ENCODE data around the gene MET.

Gene MET

DNA sequence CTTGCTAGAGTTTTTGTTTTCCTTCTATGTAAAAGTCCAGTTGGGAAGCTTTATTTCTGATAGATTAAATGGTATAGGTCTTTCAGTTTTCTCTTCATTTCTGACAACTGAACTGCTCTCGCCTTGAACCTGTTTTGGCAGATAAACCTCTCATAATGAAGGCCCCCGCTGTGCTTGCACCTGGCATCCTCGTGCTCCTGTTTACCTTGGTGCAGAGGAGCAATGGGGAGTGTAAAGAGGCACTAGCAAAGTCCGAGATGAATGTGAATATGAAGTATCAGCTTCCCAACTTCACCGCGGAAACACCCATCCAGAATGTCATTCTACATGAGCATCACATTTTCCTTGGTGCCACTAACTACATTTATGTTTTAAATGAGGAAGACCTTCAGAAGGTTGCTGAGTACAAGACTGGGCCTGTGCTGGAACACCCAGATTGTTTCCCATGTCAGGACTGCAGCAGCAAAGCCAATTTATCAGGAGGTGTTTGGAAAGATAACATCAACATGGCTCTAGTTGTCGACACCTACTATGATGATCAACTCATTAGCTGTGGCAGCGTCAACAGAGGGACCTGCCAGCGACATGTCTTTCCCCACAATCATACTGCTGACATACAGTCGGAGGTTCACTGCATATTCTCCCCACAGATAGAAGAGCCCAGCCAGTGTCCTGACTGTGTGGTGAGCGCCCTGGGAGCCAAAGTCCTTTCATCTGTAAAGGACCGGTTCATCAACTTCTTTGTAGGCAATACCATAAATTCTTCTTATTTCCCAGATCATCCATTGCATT is 27.1 kb downstream of the MET start:
- Histone ChIP-seq H3K9ac (ENCODE audit: low read depth, low read length) (no peak overlapping the region), H3K4me3 (ENCODE audit: low read depth, low read length) (no peak overlapping the region), H3K27me3 (ENCODE audit: control insufficient read depth, insufficient read depth, low read length) (no peaks in the 10 kb centered on the region), H3K27ac (ENCODE audit: low read depth, low read length) (no peak overlapping the region), H3K9me3 (ENCODE audit: control insufficient read depth, insufficient read depth, low read length) (no peaks in the 10 kb centered on the region), H3K4me1 (ENCODE audit: control insufficient read depth, insufficient read depth, low read length) (no peaks in the 10 kb centered on the region), H3K36me3 (ENCODE audit: control insufficient read depth, insufficient read depth, low read length) (no peaks in the 10 kb centered on the region)

DNA sequence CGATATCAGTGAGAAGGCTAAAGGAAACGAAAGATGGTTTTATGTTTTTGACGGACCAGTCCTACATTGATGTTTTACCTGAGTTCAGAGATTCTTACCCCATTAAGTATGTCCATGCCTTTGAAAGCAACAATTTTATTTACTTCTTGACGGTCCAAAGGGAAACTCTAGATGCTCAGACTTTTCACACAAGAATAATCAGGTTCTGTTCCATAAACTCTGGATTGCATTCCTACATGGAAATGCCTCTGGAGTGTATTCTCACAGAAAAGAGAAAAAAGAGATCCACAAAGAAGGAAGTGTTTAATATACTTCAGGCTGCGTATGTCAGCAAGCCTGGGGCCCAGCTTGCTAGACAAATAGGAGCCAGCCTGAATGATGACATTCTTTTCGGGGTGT is 27.7 kb downstream of the MET start:
- Histone ChIP-seq H3K4me1 (ENCODE audit: control insufficient read depth, insufficient read depth, low read length) (no peaks in the 10 kb centered on the region), H3K4me3 (ENCODE audit: low read depth, low read length) (no peak overlapping the region), H3K27me3 (ENCODE audit: control insufficient read depth, insufficient read depth, low read length) (no peaks in the 10 kb centered on the region), H3K36me3 (ENCODE audit: control insufficient read depth, insufficient read depth, low read length) (no peaks in the 10 kb centered on the region), H3K27ac (ENCODE audit: low read depth, low read length) (no peak overlapping the region), H3K9me3 (ENCODE audit: control insufficient read depth, insufficient read depth, low read length) (no peaks in the 10 kb centered on the region), H3K9ac (ENCODE audit: low read depth, low read length) (no peak overlapping the region)

DNA sequence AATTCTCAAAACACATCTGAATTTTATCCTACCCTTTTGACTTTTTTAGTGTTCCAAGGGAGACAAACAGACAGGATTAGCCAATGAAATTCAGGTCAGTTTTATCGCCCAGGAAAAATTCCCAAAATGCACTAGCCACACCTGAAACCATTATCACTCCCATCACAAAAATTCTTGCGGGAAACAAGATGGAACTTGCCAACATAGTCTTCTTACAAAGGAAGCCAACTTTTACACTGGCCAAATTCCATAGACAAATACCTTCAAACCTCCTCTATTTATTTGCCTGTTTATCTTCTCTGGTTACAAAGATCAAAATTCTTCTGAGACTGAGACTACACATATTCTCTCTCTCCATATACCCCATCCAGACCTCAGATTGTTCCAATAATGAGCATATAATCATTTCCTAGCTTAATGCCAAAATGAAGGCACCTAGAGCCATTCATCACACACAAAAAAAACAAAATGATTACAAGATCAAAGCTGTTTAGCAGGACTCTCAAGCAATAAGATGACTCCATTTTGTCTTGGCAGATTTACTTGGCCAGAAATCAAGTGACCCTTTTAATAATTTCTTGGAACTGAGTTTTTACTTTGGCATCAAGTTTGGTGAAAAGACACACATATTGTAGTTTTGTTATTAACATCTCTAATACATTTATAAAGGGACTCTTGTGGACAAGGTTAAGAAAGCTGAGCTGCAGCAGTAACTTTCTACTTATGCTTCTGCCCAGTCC is 30.2 kb downstream of the MET start:
- Histone ChIP-seq H3K9ac (ENCODE audit: low read depth, low read length) (no peak overlapping the region), H3K36me3 (ENCODE audit: control insufficient read depth, insufficient read depth, low read length) (no peaks in the 10 kb centered on the region), H3K27me3 (ENCODE audit: control insufficient read depth, insufficient read depth, low read length) (no peaks in the 10 kb centered on the region), H3K27ac (ENCODE audit: low read depth, low read length) (no peak overlapping the region), H3K4me3 (ENCODE audit: low read depth, low read length) (no peak overlapping the region), H3K9me3 (ENCODE audit: control insufficient read depth, insufficient read depth, low read length) (no peaks in the 10 kb centered on the region), H3K4me1 (ENCODE audit: control insufficient read depth, insufficient read depth, low read length) (peaks cover 14% of the 10 kb centered on the region)

DNA sequence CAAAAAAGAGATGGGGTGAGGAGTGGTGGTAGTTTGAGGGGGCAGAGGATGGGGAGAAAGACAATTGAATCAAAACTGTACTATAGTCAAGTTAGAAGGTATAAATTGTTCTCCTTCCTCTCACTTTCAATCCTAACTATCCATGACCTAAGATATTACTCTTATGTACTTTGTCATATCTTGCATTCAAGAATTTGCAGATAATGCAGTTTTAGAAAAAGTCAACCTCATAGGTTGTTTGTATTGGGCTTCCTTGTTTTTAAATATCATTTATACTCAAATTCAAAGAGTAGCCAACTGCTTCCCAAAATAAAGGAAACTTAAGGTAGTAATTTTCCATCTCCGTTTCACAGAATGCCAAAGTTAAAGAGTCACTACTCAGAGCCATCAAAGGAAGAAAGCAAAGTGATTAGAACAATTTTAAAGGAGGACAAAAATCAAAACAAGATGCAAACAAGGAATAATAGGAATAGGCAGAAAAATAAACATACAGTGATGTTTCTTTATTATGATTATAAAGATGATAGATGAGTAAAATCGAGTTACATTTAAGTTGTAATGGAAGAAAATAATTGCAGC is 32.7 kb downstream of the MET start:
- Histone ChIP-seq H3K27me3 (ENCODE audit: control insufficient read depth, insufficient read depth, low read length) (no peaks in the 10 kb centered on the region), H3K36me3 (ENCODE audit: control insufficient read depth, insufficient read depth, low read length) (no peaks in the 10 kb centered on the region), H3K9ac (ENCODE audit: low read depth, low read length) (no peak overlapping the region), H3K27ac (ENCODE audit: low read depth, low read length) (no peak overlapping the region), H3K4me3 (ENCODE audit: low read depth, low read length) (no peak overlapping the region), H3K9me3 (ENCODE audit: control insufficient read depth, insufficient read depth, low read length) (no peaks in the 10 kb centered on the region), H3K4me1 (ENCODE audit: control insufficient read depth, insufficient read depth, low read length) (peaks cover 23% of the 10 kb centered on the region)

DNA sequence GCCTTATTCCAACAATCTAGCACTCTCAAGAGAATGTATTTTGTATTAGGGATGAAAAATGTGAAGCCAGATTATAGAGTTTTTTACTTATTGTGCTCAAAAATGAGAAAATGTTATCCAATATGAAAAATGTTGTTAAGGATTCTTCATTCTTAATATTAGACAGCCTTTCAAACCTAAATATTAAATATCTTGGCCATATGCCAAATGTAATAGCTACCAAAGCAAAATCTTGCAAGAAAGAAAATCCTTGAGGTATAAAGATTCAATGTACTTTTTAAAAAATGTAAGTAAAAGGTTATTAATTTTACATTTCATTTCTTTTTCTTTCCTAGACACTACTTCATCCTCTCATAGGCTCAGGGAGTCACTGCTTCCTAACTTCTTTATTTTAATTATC is 33.4 kb downstream of the MET start:
- H3K27ac ChIP-seq (ENCODE audit: low read depth, low read length) = no peak overlapping the region
- no peak overlapping the region for H3K4me3 ChIP-seq (ENCODE audit: low read depth, low read length)
- no peaks in the 10 kb centered on the region for H3K9me3 ChIP-seq (ENCODE audit: control insufficient read depth, insufficient read depth, low read length)
- H3K4me1 ChIP-seq (ENCODE audit: control insufficient read depth, insufficient read depth, low read length) = peaks cover 23% of the 10 kb centered on the region
- no peak overlapping the region for H3K9ac ChIP-seq (ENCODE audit: low read depth, low read length)
- H3K27me3 ChIP-seq (ENCODE audit: control insufficient read depth, insufficient read depth, low read length) = no peaks in the 10 kb centered on the region
- H3K36me3 ChIP-seq (ENCODE audit: control insufficient read depth, insufficient read depth, low read length) = no peaks in the 10 kb centered on the region

DNA sequence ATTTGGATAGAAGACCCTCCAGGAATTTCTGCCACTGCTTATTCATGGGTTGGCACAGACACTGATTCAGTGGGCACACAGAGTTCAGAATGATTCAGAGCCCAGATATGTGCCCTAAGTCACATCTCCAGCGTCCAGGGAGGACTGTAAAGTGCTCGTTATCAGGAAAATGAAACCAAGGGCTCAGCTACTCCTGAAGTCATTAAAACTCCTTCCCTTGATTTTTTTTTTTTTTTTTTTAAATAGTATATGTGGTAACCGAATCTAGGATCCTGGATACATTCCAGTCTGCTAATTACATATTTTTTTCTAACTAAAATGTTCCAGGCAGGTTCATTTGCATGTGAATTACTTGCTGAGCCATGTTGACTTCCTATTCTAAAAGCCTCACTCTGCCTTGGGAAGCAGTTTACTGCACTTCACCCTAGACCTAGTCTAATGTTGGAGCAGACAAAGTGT is 34.7 kb downstream of the MET start:
- H3K36me3 ChIP-seq (ENCODE audit: control insufficient read depth, insufficient read depth, low read length) = no peaks in the 10 kb centered on the region
- H3K4me3 ChIP-seq (ENCODE audit: low read depth, low read length) = peak overlapping the region; percentile 46
- peak overlapping the region; percentile 57 for H3K27ac ChIP-seq (ENCODE audit: low read depth, low read length)
- H3K4me1 ChIP-seq (ENCODE audit: control insufficient read depth, insufficient read depth, low read length) = peaks cover 23% of the 10 kb centered on the region
- H3K9ac ChIP-seq (ENCODE audit: low read depth, low read length) = no peak overlapping the region; the same call in 1 of the 2 replicates
- no peaks in the 10 kb centered on the region for H3K27me3 ChIP-seq (ENCODE audit: control insufficient read depth, insufficient read depth, low read length)
- H3K9me3 ChIP-seq (ENCODE audit: control insufficient read depth, insufficient read depth, low read length) = no peaks in the 10 kb centered on the region

DNA sequence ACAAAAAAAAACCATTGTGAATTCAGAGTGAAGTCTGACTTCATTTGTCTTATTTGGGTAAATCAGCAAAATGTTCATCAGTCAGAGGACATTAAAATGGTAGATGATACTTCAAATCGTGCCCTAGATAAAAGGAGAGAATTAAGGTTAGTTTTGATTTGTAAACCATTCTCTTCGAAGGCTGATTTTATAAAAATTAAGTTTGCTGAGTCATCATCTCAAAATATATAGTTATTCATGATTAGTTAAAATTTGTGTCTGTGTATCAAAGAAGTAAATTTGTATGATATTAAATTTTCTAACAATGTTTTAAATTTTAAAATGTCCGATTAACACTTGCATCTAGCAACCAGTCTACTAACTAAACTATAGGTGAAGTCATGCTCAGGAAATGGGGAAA is 35.3 kb downstream of the MET start:
- Histone ChIP-seq H3K36me3 (ENCODE audit: control insufficient read depth, insufficient read depth, low read length) (no peaks in the 10 kb centered on the region), H3K27me3 (ENCODE audit: control insufficient read depth, insufficient read depth, low read length) (no peaks in the 10 kb centered on the region), H3K4me1 (ENCODE audit: control insufficient read depth, insufficient read depth, low read length) (peaks cover 23% of the 10 kb centered on the region), H3K27ac (ENCODE audit: low read depth, low read length) (peak overlapping the region; percentile 57), H3K9me3 (ENCODE audit: control insufficient read depth, insufficient read depth, low read length) (no peaks in the 10 kb centered on the region), H3K4me3 (ENCODE audit: low read depth, low read length) (peak overlapping the region; percentile 46), H3K9ac (ENCODE audit: low read depth, low read length) (no peak overlapping the region; the same call in 1 of the 2 replicates)

DNA sequence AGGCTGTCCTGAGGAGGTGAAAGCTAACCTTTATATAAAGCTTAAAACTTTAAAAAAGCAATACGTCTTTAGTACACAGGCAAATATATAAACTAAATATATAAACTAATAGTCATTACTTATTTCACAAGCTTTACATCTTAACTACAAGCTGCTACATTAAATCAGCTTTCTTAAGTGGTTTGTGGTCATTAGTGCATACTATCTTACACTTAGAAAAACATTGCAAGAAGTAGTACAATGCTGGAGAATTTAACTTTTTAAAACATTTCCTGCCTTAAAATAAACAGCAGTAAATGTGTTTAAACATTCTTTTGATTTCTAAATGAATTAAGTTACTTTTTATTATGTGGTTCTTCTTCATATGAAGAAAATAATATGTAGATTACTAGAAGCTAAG is 36.3 kb downstream of the MET start:
- H3K36me3 ChIP-seq (ENCODE audit: control insufficient read depth, insufficient read depth, low read length) = no peaks in the 10 kb centered on the region
- H3K9me3 ChIP-seq (ENCODE audit: control insufficient read depth, insufficient read depth, low read length) = no peaks in the 10 kb centered on the region
- peaks cover 23% of the 10 kb centered on the region for H3K4me1 ChIP-seq (ENCODE audit: control insufficient read depth, insufficient read depth, low read length)
- H3K9ac ChIP-seq (ENCODE audit: low read depth, low read length) = no peak overlapping the region
- H3K27ac ChIP-seq (ENCODE audit: low read depth, low read length) = no peak overlapping the region
- H3K4me3 ChIP-seq (ENCODE audit: low read depth, low read length) = no peak overlapping the region
- H3K27me3 ChIP-seq (ENCODE audit: control insufficient read depth, insufficient read depth, low read length) = no peaks in the 10 kb centered on the region

DNA sequence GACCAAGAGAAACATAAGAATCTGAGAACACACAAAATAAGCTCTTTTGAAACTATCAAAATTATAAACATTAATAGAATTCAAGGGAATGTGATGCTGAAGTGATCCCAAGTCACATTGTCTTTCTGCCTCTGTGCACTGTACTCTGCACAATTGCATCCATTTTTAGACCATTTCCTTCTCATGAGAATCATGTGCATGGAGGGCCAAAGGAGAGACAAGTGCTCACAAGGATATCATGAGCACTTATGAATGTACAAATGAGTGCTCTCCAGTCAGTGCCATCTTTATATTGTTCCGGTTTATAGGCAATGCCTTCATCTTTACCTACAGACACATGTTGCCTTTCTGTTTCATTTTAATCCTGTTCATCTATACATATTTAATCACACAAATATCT is 36.9 kb downstream of the MET start:
- Histone ChIP-seq H3K27ac (ENCODE audit: low read depth, low read length) (no peak overlapping the region), H3K9ac (ENCODE audit: low read depth, low read length) (no peak overlapping the region), H3K27me3 (ENCODE audit: control insufficient read depth, insufficient read depth, low read length) (no peaks in the 10 kb centered on the region), H3K36me3 (ENCODE audit: control insufficient read depth, insufficient read depth, low read length) (no peaks in the 10 kb centered on the region), H3K9me3 (ENCODE audit: control insufficient read depth, insufficient read depth, low read length) (no peaks in the 10 kb centered on the region), H3K4me3 (ENCODE audit: low read depth, low read length) (no peak overlapping the region), H3K4me1 (ENCODE audit: control insufficient read depth, insufficient read depth, low read length) (peaks cover 23% of the 10 kb centered on the region)

DNA sequence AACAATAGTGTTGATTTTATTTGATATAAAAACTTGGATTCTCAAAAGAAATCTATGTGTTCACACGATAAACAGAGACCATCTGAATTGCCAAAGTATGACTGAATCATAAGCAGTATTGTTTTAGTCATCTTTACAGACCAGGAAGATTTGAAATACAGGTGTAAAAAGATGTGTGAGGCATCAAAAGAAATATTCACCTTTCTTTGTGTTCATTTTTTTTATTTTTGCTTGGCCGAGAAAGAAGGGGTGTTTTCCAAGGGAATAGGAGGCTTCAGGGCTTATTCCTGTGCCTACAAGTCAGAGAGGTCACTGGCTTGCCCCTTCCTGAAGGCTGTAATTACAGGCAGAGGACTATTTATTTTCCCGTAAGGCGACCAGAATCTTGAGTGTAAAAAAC is 37.3 kb downstream of the MET start:
- no peak overlapping the region for H3K27ac ChIP-seq (ENCODE audit: low read depth, low read length)
- peaks cover 23% of the 10 kb centered on the region for H3K4me1 ChIP-seq (ENCODE audit: control insufficient read depth, insufficient read depth, low read length)
- H3K9ac ChIP-seq (ENCODE audit: low read depth, low read length) = no peak overlapping the region
- no peaks in the 10 kb centered on the region for H3K36me3 ChIP-seq (ENCODE audit: control insufficient read depth, insufficient read depth, low read length)
- H3K9me3 ChIP-seq (ENCODE audit: control insufficient read depth, insufficient read depth, low read length) = no peaks in the 10 kb centered on the region
- no peaks in the 10 kb centered on the region for H3K27me3 ChIP-seq (ENCODE audit: control insufficient read depth, insufficient read depth, low read length)
- H3K4me3 ChIP-seq (ENCODE audit: low read depth, low read length) = no peak overlapping the region
